Suprapubic skin (tissue), 4 donors: ENCODE measurements around the gene WDR86. TPM values are rescaled to one million over a fixed set of nuclear protein-coding genes. Genes with fewer than 3 reads are reported as not detected.

Experiments used
- DNase-seq, 2 donors: peaks; one replicate each; pipeline ENCODE4 v3.0.0-alpha.2; 2019; ENCODE audit warnings: low spot score in 2 of 2
- H3K27ac ChIP-seq: fragments of 200-600 bp; sonication (generic); one replicate; pipeline ENCODE4 v1.5.1; 2019
- H3K27me3 ChIP-seq: fragments of 200-600 bp; sonication (generic); one replicate; pipeline ENCODE4 v1.5.1; 2019
- H3K36me3 ChIP-seq: fragments of 200-600 bp; sonication (generic); one replicate; pipeline ENCODE4 v1.5.1; 2019
- H3K4me1 ChIP-seq: fragments of 200-600 bp; sonication (generic); one replicate; pipeline ENCODE4 v1.5.1; 2019
- H3K4me3 ChIP-seq: fragments of 200-600 bp; sonication (generic); one replicate; pipeline ENCODE4 v1.5.1; 2019; ENCODE audit warnings: mild to moderate bottlenecking
- H3K9me3 ChIP-seq: fragments of 200-600 bp; sonication (generic); one replicate; pipeline ENCODE4 v1.5.1; 2019
- CTCF ChIP-seq, 2 donors: fragments of 200-600 bp in 1 of 2; fragments of 450-650 bp in 1 of 2; sonication (generic) in 1 of 2; IDR thresholded peaks; one replicate each; pipeline ENCODE4 v1.5.1; 2016 to 2019; ENCODE audit warnings: antibody characterized with exemption in 2 of 2, mild to moderate bottlenecking in 1 of 2, moderate library complexity in 1 of 2
- EP300 ChIP-seq: sonication (generic); formaldehyde crosslinking; IDR thresholded peaks from one replicate; pipeline ENCODE4 v1.6.1; 2017; ENCODE audit warnings: antibody characterized with exemption
- POLR2A ChIP-seq, 2 donors: fragments of 450-650 bp; IDR thresholded peaks; one replicate each; pipeline ENCODE4 v1.6.1; 2017; ENCODE audit warnings: antibody characterized with exemption in 2 of 2, mild to moderate bottlenecking in 2 of 2, moderate library complexity in 2 of 2
- POLR2AphosphoS5 ChIP-seq, 3 donors: sonication (generic); formaldehyde crosslinking; IDR thresholded peaks; one replicate each; pipeline ENCODE4 v1.6.1; 2017; ENCODE audit warnings: antibody characterized with exemption in 3 of 3
- WGBS: methylation state at CpG from one replicate; pipeline ENCODE4 v1.1.5; 2018; 5-methylcytosine and 5-hydroxymethylcytosine counted together
- total RNA-seq, 4 donors: library from RNA; depleted of rRNA; stranded (reverse); fragments of >200 nt; gene quantifications; one replicate each; pipeline ENCODE4 v1.1.0, GENCODE V29; 2016

Gene WDR86
- total RNA-seq, 4 donors from 2014 or later: 0.81 to 2.8 (median 1.4) TPM; not detected in 1

- Histone ChIP-seq H3K27me3 (no peaks in the 10 kb centered on the region), H3K9me3 (no peaks in the 10 kb centered on the region), H3K4me1 (peaks cover 11% of the 10 kb centered on the region), H3K36me3 (no peaks in the 10 kb centered on the region), H3K4me3 (no peak overlapping the region), H3K27ac (no peak overlapping the region)
- WGBS: 49% methylated on average over 10 of the region's 14 CpGs
- TF ChIP-seq POLR2A (IDR thresholded peaks at IDR 0.05): no peak
- TF ChIP-seq CTCF (IDR thresholded peaks at IDR 0.05): no peak
- no peak for TF ChIP-seq EP300
- DNase-seq: peak in 1 of 2 donors; percentile 26
These were observed 9.1 kb downstream of the WDR86 start for GRCh38 chr7:151400626-151401315.

- Histone ChIP-seq H3K9me3 (no peaks in the 10 kb centered on the region), H3K4me1 (peaks cover 11% of the 10 kb centered on the region), H3K36me3 (no peaks in the 10 kb centered on the region), H3K27me3 (no peaks in the 10 kb centered on the region), H3K4me3 (peak overlapping the region; percentile 3), H3K27ac (no peak overlapping the region)
- TF ChIP-seq POLR2A (IDR thresholded peaks at IDR 0.05) (no peak), EP300 (no peak), CTCF (IDR thresholded peaks at IDR 0.05) (no peak), POLR2AphosphoS5 (IDR thresholded peaks at IDR 0.05) (no peak)
- DNase-seq: peak in 1 of 2 donors; percentile 44
- WGBS: 79% methylated on average over 13 of the region's 14 CpGs
These were observed 9.9 kb downstream of the WDR86 start for GRCh38 chr7:151399906-151400305.

GRCh38 chr7:151399305-151399601 lies 10.6 kb downstream of the WDR86 start:
- no peak for DNase-seq
- H3K4me1 ChIP-seq: peaks cover 8% of the 10 kb centered on the region
- TF ChIP-seq POLR2AphosphoS5 (IDR thresholded peaks at IDR 0.05): no peak
- no peak for TF ChIP-seq POLR2A (IDR thresholded peaks at IDR 0.05)
- TF ChIP-seq EP300: no peak
- TF ChIP-seq CTCF (IDR thresholded peaks at IDR 0.05): no peak
- no peaks in the 10 kb centered on the region for H3K36me3 ChIP-seq
- H3K4me3 ChIP-seq: no peak overlapping the region
- H3K27me3 ChIP-seq: peaks cover 3% of the 10 kb centered on the region
- 84% methylated on average over 7 of the region's 7 CpGs for WGBS
- H3K9me3 ChIP-seq: no peaks in the 10 kb centered on the region
- H3K27ac ChIP-seq: no peak overlapping the region

- Histone ChIP-seq H3K4me1 (peaks cover 2% of the 10 kb centered on the region), H3K9me3 (no peaks in the 10 kb centered on the region), H3K27me3 (peaks cover 6% of the 10 kb centered on the region), H3K27ac (no peak overlapping the region), H3K36me3 (no peaks in the 10 kb centered on the region), H3K4me3 (no peak overlapping the region)
- no peak for TF ChIP-seq EP300
- TF ChIP-seq POLR2A (IDR thresholded peaks at IDR 0.05): no peak
- DNase-seq: peak in 1 of 2 donors; percentile 51
- WGBS: 91% methylated on average over 19 of the region's 19 CpGs
These were observed 11.2 kb downstream of the WDR86 start for GRCh38 chr7:151398446-151399304.

- Histone ChIP-seq H3K36me3 (no peaks in the 10 kb centered on the region), H3K4me3 (no peak overlapping the region), H3K4me1 (no peaks in the 10 kb centered on the region), H3K27ac (no peak overlapping the region), H3K27me3 (peaks cover 11% of the 10 kb centered on the region), H3K9me3 (no peaks in the 10 kb centered on the region)
- 85% methylated on average over 13 of the region's 13 CpGs for WGBS
- peak in 1 of 2 donors; percentile 10 for DNase-seq
- TF ChIP-seq POLR2AphosphoS5 (IDR thresholded peaks at IDR 0.05): no peak
- no peak for TF ChIP-seq EP300
- TF ChIP-seq CTCF (IDR thresholded peaks at IDR 0.05): no peak
- no peak for TF ChIP-seq POLR2A (IDR thresholded peaks at IDR 0.05)
These were observed 12.8 kb downstream of the WDR86 start for GRCh38 chr7:151397026-151397425.
